ENCODE data around the gene MC1R. TPM values are rescaled to one million over a fixed set of nuclear protein-coding genes. Genes with fewer than 3 reads are reported as not detected.

The MC1R gene
- total RNA-seq, 3 donors from 2014 or later (not counting 1 experiment from before 2014, with no cell fraction given): 12.3 to 22.2 (median 13.7) TPM

DNA sequence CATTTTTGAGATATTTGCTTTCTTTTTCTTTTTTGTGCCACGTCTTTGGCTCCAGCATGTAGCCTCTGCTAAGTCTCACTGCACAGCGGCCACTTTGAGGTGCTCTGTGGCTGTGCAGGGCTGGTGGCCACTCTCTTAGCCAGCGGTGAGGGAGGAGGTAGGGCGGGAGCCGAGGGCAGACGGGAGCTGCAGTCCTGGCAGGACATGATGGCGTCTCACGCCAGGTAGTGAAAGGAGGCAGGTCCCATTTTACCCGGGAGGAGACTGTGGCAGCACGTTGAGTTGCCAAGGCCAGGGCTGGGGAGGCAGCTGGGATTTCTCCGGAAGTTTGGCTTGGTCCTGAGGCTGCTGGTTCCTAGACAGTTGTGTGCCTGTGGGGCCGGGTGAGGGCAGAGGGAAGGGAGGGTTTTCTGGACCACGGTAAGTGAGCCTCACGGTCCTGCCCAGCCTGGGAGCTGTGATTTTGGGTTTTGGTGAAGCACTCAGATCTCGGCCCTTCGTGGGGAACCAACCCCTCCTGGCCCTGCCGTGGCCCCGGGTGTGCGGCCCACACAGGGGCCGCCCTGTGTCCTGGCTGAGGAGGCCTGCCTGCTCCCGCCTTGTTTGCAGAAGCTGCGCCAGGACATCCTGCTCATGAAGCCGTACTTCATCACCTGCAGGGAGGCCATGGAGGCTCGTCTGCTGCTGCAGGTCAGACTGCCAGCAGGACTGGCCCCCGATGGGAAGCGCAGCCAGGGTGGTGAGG, 44.3 kb downstream of the MC1R start:
- H3K4me1 Mint-ChIP-seq: peaks cover 0 to 8% of the 10 kb centered on the region in 2 donors
- no peaks in the 10 kb centered on the region for H3K9me3 Mint-ChIP-seq
- H3K9me3 ChIP-seq (ENCODE audit: control insufficient read depth, insufficient read depth, low read length): no peaks in the 10 kb centered on the region
- intact Hi-C loops (cut with micrococcal nuclease): no loop called here
- H3K36me3 ChIP-seq (ENCODE audit: control insufficient read depth, insufficient read depth, low read length): peaks cover 11% of the 10 kb centered on the region
- H3K27me3 Mint-ChIP-seq (ENCODE audit: low read depth in 2 of 2): no peaks in the 10 kb centered on the region
- no peak overlapping the region for H3K27ac ChIP-seq (ENCODE audit: low read length)
- WGBS (ENCODE audit: insufficient coverage): 95% methylated on average over 26 of the region's 26 CpGs
- H3K36me3 Mint-ChIP-seq: peaks cover 8% of the 10 kb centered on the region
- H3K4me1 ChIP-seq (ENCODE audit: control insufficient read depth, insufficient read depth, low read length): no peaks in the 10 kb centered on the region
- H3K4me3 Mint-ChIP-seq: no peak overlapping the region
- ATAC-seq (no peak), DNase-seq (no peak)
- TF ChIP-seq, protein P1, sequence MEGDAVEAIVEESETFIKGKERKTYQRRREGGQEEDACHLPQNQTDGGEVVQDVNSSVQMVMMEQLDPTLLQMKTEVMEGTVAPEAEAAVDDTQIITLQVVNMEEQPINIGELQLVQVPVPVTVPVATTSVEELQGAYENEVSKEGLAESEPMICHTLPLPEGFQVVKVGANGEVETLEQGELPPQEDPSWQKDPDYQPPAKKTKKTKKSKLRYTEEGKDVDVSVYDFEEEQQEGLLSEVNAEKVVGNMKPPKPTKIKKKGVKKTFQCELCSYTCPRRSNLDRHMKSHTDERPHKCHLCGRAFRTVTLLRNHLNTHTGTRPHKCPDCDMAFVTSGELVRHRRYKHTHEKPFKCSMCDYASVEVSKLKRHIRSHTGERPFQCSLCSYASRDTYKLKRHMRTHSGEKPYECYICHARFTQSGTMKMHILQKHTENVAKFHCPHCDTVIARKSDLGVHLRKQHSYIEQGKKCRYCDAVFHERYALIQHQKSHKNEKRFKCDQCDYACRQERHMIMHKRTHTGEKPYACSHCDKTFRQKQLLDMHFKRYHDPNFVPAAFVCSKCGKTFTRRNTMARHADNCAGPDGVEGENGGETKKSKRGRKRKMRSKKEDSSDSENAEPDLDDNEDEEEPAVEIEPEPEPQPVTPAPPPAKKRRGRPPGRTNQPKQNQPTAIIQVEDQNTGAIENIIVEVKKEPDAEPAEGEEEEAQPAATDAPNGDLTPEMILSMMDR (IDR thresholded peaks at IDR 0.05): no peak
- H3K27me3 ChIP-seq (ENCODE audit: control insufficient read depth, insufficient read depth, low read length): no peaks in the 10 kb centered on the region
- H3K4me3 ChIP-seq (ENCODE audit: low read length): no peak overlapping the region
- H3K27ac Mint-ChIP-seq: no peak overlapping the region

DNA sequence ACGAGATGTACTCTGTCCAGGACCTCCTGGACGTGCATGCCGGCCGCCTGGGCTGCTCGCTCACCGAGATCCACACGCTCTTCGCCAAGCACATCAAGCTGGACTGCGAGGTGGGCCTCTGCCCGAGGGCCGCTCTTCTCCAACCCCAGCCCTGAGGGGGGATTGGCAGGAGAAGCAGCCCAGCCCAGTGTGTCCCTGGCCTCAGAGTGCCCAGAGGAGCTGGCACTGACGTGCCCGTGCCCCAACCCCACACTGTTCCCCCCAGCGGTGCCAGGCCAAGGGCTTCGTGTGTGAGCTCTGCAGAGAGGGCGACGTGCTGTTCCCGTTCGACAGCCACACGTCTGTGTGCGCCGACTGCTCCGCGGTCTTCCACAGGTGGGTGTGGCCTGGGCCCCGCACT, 45.5 kb downstream of the MC1R start:
- peaks cover 2% of the 10 kb centered on the region for H3K36me3 ChIP-seq (ENCODE audit: control insufficient read depth, insufficient read depth, low read length)
- intact Hi-C loops (cut with micrococcal nuclease): no loop called here
- no peak overlapping the region for H3K27ac ChIP-seq (ENCODE audit: low read length)
- Mint-ChIP-seq H3K4me3 (no peak overlapping the region), H3K27ac (no peak overlapping the region), H3K36me3 (peaks cover 4% of the 10 kb centered on the region), H3K4me1 (peaks cover 0 to 8% of the 10 kb centered on the region in 2 donors), H3K27me3 (ENCODE audit: low read depth in 2 of 2) (no peaks in the 10 kb centered on the region), H3K9me3 (no peaks in the 10 kb centered on the region)
- H3K9me3 ChIP-seq (ENCODE audit: control insufficient read depth, insufficient read depth, low read length): no peaks in the 10 kb centered on the region
- TF ChIP-seq, protein P1 (IDR thresholded peaks at IDR 0.05): no peak
- no peaks in the 10 kb centered on the region for H3K4me1 ChIP-seq (ENCODE audit: control insufficient read depth, insufficient read depth, low read length)
- ATAC-seq (no peak), DNase-seq (no peak)
- no peaks in the 10 kb centered on the region for H3K27me3 ChIP-seq (ENCODE audit: control insufficient read depth, insufficient read depth, low read length)
- WGBS (ENCODE audit: insufficient coverage): 96% methylated on average over 25 of the region's 25 CpGs
- H3K4me3 ChIP-seq (ENCODE audit: low read length): no peak overlapping the region

DNA sequence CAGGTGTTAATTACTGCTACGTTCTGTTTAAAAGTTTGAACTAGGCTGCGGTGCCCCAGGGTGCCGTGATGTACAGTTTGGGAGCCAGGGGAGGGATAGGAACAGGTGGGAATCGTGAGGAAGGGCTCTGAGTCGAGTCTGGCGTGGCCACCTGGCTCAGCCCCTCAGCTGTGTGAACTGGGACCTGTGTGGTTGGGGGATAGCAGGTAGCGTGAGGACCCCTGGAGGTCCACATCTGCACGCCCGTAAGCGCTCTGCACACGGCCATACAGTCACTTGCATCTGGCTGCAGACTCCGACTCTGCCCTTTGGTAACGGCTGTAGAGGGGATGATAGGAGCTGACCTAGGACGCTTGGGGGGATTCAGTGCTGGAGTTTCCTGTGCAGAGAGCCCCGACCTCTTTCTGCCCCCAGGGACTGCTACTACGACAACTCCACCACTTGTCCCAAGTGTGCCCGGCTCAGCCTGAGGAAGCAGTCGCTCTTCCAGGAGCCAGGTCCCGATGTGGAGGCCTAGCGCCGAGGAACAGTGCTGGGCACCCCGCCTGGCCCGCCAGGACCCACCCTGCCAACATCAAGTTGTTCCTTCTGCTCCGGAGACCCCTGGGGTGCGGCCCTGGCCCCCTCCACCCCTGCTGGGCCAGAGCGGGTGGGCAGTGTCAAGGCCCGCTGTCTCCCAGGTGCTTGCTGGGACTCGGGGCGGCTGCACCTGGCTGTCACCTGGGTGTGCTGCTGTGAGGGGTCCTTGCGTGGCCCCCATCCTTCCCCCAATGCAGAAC, 47.0 kb downstream of the MC1R start:
- peaks cover 2% of the 10 kb centered on the region for H3K36me3 ChIP-seq (ENCODE audit: control insufficient read depth, insufficient read depth, low read length)
- H3K27me3 Mint-ChIP-seq (ENCODE audit: low read depth in 2 of 2): no peaks in the 10 kb centered on the region
- no peaks in the 10 kb centered on the region for H3K4me1 Mint-ChIP-seq
- H3K9me3 Mint-ChIP-seq: no peaks in the 10 kb centered on the region
- DNase-seq: no peak
- no peak overlapping the region for H3K27ac Mint-ChIP-seq
- no peak for ATAC-seq
- H3K4me3 ChIP-seq (ENCODE audit: low read length): no peak overlapping the region
- no peaks in the 10 kb centered on the region for H3K9me3 ChIP-seq (ENCODE audit: control insufficient read depth, insufficient read depth, low read length)
- TF ChIP-seq, protein P1 (IDR thresholded peaks at IDR 0.05): no peak
- H3K27ac ChIP-seq (ENCODE audit: low read length): no peak overlapping the region
- H3K36me3 Mint-ChIP-seq: no peaks in the 10 kb centered on the region
- H3K4me3 Mint-ChIP-seq: no peak overlapping the region
- H3K27me3 ChIP-seq (ENCODE audit: control insufficient read depth, insufficient read depth, low read length): no peaks in the 10 kb centered on the region
- intact Hi-C loops (cut with micrococcal nuclease): no loop called here
- no peaks in the 10 kb centered on the region for H3K4me1 ChIP-seq (ENCODE audit: control insufficient read depth, insufficient read depth, low read length)
- WGBS (ENCODE audit: insufficient coverage): 93% methylated on average over 30 of the region's 30 CpGs

Data from natural killer cell (primary cell).